Subcutaneous abdominal adipose tissue (tissue), 5 donors: ENCODE data around the gene CRBN.
A peak's percentile ranks its signal among the peaks of the same experiment; 100 is the strongest.

ENCODE experiments used
- H3K27ac ChIP-seq: one replicate; pipeline ENCODE4 v1.7.0; 2013; ENCODE audit warnings: low read depth, mild to moderate bottlenecking, inconsistent platforms, low read length, moderate library complexity
- H3K27me3 ChIP-seq, 5 donors: one replicate each; pipeline ENCODE4 v1.7.0; 2013; ENCODE audit warnings: low read length in 5 of 5, inconsistent platforms in 1 of 5; ENCODE audit not compliant: control insufficient read depth in 5 of 5, insufficient read depth in 4 of 5
- H3K36me3 ChIP-seq, 5 donors: one replicate each; pipeline ENCODE4 v1.7.0; 2013; ENCODE audit warnings: low read length in 5 of 5; ENCODE audit not compliant: control insufficient read depth in 5 of 5, insufficient read depth in 5 of 5
- H3K4me1 ChIP-seq, 5 donors: one replicate each; pipeline ENCODE4 v1.7.0; 2013; ENCODE audit warnings: low read length in 5 of 5, mild to moderate bottlenecking in 3 of 5, moderate library complexity in 1 of 5; ENCODE audit not compliant: control insufficient read depth in 5 of 5, insufficient read depth in 5 of 5
- H3K4me3 ChIP-seq, 5 donors: one replicate each; pipeline ENCODE4 v1.7.0; 2013; ENCODE audit warnings: low read length in 5 of 5, low read depth in 1 of 5
- H3K9ac ChIP-seq, 5 donors: one replicate each; pipeline ENCODE4 v1.7.0; 2013; ENCODE audit warnings: low read length in 5 of 5, mild to moderate bottlenecking in 4 of 5, moderate library complexity in 3 of 5
- H3K9me3 ChIP-seq, 5 donors: one replicate each; pipeline ENCODE4 v1.7.0; 2013; ENCODE audit warnings: low read length in 5 of 5; ENCODE audit not compliant: control insufficient read depth in 5 of 5
- donor health status: healthy.
- donor health status: healthy.
- donor health status: healthy.
- donor health status: healthy.
- donor health status: healthy.

The CRBN gene

DNA sequence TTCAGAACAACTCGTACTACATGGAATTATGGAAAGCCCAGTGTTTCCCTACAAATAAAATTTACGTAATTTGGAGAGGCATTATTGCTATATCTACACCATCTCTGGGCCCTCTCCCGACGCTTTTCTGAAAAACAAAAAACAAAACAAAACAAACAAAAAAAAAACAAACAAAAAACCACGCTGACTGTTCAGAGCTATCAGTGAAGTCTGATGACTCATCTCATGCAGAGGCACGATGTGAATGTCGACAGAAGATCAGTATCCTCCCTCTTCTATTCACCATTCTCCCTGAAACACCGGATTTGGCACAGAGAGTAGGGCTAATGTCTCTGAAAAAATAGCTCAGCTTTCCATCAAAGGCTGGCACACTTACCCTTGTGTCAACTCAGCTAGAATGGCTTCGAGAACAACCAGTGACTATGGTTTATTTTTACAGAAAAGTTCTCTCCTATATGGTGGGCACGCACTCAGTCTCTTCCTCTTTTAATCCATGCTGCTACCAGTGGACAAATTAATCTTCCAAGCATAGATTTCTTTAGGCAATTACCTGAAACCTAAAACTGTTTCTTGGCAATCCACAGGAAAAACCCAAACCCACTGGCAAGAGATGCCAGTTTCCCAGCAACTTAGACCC, 1.5 kb downstream of the CRBN start:
- Histone ChIP-seq H3K9ac (peak overlapping the region; percentile 5 to 96 (median 93)), H3K27ac (peak overlapping the region; percentile 38), H3K4me3 (peak overlapping the region; percentile 67 to 99 (median 99)), H3K4me1 (peaks cover 5 to 30% (median 22%) of the 10 kb centered on the region in 5 donors), H3K9me3 (no peaks in the 10 kb centered on the region), H3K27me3 (no peaks in the 10 kb centered on the region), H3K36me3 (peaks cover 8 to 20% (median 16%) of the 10 kb centered on the region in 5 donors)

GRCh38 chr3:3172627-3173026, 6.9 kb downstream of the CRBN start:
- Histone ChIP-seq H3K27ac (peak overlapping the region; percentile 51), H3K9ac (peak overlapping the region in 3 of 5 donors; percentile 19 to 63 (median 47)), H3K36me3 (peaks cover 34 to 64% (median 49%) of the 10 kb centered on the region in 5 donors), H3K4me1 (peaks cover 0 to 29% (median 5%) of the 10 kb centered on the region in 5 donors), H3K4me3 (peak overlapping the region in 2 of 5 donors; percentile 5 to 14), H3K27me3 (no peaks in the 10 kb centered on the region), H3K9me3 (no peaks in the 10 kb centered on the region)

DNA sequence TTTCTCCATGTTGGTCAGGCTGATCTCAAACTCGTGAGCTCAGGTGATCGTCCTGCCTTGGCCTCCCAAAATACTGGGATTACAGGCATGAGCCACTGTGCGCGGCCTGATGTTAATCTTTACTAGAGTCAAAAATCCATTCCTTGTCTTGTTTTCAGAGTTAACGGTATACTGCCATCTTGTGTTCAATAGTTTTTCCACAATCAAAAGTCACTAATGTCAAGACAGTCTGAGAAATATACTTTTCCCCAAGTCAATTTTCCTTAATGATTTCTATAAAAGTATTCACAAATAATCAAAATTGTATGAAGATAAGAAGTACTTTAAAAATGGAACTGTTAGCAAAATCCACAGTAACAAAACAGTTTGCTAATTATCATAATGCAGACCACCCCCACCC, 8.5 kb downstream of the CRBN start:
- Histone ChIP-seq H3K36me3 (peaks cover 47 to 80% (median 64%) of the 10 kb centered on the region in 5 donors), H3K27ac (peak overlapping the region; percentile 51), H3K9me3 (no peaks in the 10 kb centered on the region)

DNA sequence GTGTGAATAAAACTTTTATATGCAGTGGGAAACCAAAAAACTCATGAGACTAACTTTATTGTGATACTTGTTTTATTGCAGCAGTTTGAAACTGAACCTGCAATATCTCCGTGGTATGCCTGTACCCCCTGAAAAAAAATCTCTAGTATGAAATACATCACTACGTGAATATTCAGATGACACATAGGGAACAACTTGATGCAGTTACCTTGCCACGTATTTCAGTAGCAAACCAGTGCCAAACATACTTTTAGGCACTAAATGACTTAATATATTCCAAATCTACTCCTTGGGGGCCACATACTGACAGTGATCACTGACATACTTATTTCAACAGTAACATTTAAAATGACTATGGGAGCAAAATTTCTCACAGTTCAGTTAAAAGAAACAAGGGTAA, 13.8 kb downstream of the CRBN start:
- Histone ChIP-seq H3K4me1 (no peaks in the 10 kb centered on the region), H3K27me3 (no peaks in the 10 kb centered on the region), H3K36me3 (peaks cover 55 to 88% (median 83%) of the 10 kb centered on the region in 5 donors), H3K27ac (no peak overlapping the region), H3K9me3 (no peaks in the 10 kb centered on the region), H3K4me3 (no peak overlapping the region), H3K9ac (no peak overlapping the region)

More for the DNA sequence above, 8.5 kb downstream of the CRBN start:
- H3K9ac ChIP-seq: no peak overlapping the region
- H3K27me3 ChIP-seq: no peaks in the 10 kb centered on the region
- peaks cover 0 to 25% (median 0%) of the 10 kb centered on the region in 5 donors for H3K4me1 ChIP-seq
- no peak overlapping the region for H3K4me3 ChIP-seq

DNA sequence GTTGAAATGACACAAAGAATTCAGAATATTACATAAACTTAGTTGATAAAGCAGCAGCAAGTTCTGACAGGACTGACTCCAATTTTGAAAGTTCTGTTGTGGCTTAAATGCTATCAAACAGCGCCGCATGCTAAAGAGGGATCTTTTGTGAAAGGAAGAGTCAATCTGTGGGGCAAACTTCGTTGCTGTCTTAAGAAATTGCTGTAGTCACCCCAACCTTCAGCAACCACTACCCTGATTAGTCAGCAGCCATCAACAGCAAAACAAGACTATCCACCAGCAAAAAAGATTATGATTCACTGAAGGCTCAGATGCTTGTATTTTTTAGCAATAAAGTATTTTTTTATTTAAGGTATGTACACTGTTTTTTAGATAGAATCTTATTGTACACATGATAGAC, 14.2 kb downstream of the CRBN start:
- H3K36me3 ChIP-seq: peaks cover 50 to 88% (median 81%) of the 10 kb centered on the region in 5 donors

DNA sequence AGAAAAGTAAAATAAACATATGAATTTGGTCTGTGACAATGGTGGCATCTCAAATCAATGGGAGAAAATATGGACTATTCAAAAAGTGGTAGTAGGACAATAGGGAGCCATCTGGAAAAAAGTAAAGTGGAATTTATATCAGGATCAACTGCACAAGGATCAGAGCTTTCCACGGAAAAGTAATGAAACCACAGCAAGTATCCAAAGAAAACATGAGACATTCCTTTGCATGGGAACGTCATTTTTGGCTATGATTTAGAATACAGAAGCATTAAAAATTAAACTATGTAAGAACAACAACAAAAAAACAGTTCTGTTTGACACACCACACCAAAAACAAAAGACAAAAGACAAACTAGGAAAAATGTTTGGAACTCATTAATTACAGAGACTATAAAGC, 18.7 kb downstream of the CRBN start:
- no peaks in the 10 kb centered on the region for H3K27me3 ChIP-seq
- no peak overlapping the region for H3K27ac ChIP-seq
- H3K36me3 ChIP-seq: peaks cover 59 to 83% (median 74%) of the 10 kb centered on the region in 5 donors
- H3K4me3 ChIP-seq: no peak overlapping the region
- no peaks in the 10 kb centered on the region for H3K4me1 ChIP-seq
- H3K9ac ChIP-seq: no peak overlapping the region
- no peaks in the 10 kb centered on the region for H3K9me3 ChIP-seq

More for the DNA sequence above, 14.2 kb downstream of the CRBN start:
- Histone ChIP-seq H3K27ac (no peak overlapping the region), H3K4me1 (no peaks in the 10 kb centered on the region), H3K9ac (no peak overlapping the region), H3K9me3 (no peaks in the 10 kb centered on the region), H3K4me3 (no peak overlapping the region), H3K27me3 (no peaks in the 10 kb centered on the region)

- peaks cover 0 to 9% (median 6%) of the 10 kb centered on the region in 5 donors for H3K4me1 ChIP-seq
- H3K9me3 ChIP-seq: no peaks in the 10 kb centered on the region
- H3K27me3 ChIP-seq: no peaks in the 10 kb centered on the region
- H3K9ac ChIP-seq: no peak overlapping the region
- no peak overlapping the region for H3K27ac ChIP-seq
- H3K36me3 ChIP-seq: peaks cover 58 to 77% (median 74%) of the 10 kb centered on the region in 5 donors
- H3K4me3 ChIP-seq: no peak overlapping the region
Observed at GRCh38 chr3:3157484-3157883, 22.0 kb downstream of the CRBN start.

- H3K36me3 ChIP-seq: peaks cover 70 to 81% (median 79%) of the 10 kb centered on the region in 5 donors
- no peaks in the 10 kb centered on the region for H3K9me3 ChIP-seq
- H3K27ac ChIP-seq: no peak overlapping the region
- H3K27me3 ChIP-seq: no peaks in the 10 kb centered on the region
- no peak overlapping the region for H3K4me3 ChIP-seq
- peaks cover 0 to 9% (median 6%) of the 10 kb centered on the region in 5 donors for H3K4me1 ChIP-seq
- H3K9ac ChIP-seq: no peak overlapping the region
Observed at GRCh38 chr3:3154879-3155610, 24.4 kb downstream of the CRBN start.

DNA sequence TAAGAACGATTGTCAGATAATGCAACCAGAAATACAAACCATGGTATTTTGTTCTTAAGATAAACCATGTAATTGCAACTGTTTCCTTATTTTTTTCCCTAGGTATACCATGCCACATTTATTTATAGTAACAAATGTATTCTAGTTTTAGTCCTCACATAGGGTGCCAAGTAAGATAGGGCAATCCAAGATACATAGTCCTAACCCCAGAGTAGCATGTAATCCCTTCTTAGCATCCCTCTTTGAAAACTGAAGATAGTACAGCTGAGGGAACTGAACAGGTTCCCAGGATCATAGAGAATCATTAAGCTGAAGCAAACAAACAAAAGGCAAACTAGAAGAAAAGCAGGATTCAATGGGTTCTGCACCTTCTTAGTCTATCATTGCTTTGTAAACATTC, 28.0 kb downstream of the CRBN start:
- Histone ChIP-seq H3K9ac (no peak overlapping the region), H3K27ac (no peak overlapping the region), H3K4me1 (peaks cover 0 to 9% (median 6%) of the 10 kb centered on the region in 5 donors), H3K9me3 (no peaks in the 10 kb centered on the region), H3K27me3 (no peaks in the 10 kb centered on the region), H3K4me3 (no peak overlapping the region), H3K36me3 (peaks cover 74 to 93% (median 83%) of the 10 kb centered on the region in 5 donors)

GRCh38 chr3:3149560-3149959, 29.9 kb downstream of the CRBN start:
- Histone ChIP-seq H3K4me3 (no peak overlapping the region), H3K27ac (no peak overlapping the region), H3K9me3 (no peaks in the 10 kb centered on the region), H3K9ac (no peak overlapping the region), H3K4me1 (no peaks in the 10 kb centered on the region), H3K36me3 (peaks cover 75 to 92% (median 86%) of the 10 kb centered on the region in 5 donors), H3K27me3 (no peaks in the 10 kb centered on the region)
